Measurements from ENCODE around the gene TNC.

The TNC gene

GRCh38 chr9:115005322-115005721 is 112.6 kb downstream of the TNC start:
- DNase-seq = no peak

- DNase-seq = no peak
These were observed 113.4 kb downstream of the TNC start for GRCh38 chr9:115004545-115004944.

DNA sequence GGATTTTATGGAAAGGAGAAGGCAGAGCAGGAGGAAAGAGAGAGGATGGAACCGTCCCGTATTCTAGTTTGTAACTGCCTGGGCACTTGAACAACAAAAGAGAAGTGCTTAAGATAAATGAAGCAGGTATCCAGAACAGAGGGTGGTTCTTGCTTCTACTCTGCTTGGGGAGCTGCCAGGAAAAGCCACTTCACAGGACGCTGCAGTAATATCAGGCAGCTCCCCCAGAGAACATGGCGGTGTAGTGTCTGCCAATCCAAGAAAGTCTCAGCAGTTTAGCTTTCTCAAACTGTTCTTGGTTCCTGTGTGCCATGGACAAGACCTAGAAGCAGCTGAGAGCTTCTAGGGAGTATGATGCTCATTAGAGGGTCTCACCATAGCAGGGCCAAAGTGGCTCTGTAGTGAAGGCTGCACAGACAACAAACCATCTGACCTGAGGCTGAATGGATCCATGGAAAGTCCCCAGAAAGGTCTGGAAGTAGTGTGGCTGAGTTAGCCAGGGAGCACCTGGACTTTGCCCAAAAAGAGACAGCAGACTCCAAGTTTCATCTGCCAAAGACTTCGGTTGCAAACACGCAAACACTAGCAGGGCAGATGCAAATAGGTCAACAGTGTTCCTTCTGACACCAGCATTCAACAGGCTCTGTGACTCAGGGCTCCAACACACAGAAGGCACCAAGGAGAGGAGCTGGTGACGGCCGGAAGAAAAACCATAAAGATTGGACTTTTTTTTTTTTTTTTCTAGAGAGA is 115.4 kb downstream of the TNC start:
- no peak for DNase-seq

DNA sequence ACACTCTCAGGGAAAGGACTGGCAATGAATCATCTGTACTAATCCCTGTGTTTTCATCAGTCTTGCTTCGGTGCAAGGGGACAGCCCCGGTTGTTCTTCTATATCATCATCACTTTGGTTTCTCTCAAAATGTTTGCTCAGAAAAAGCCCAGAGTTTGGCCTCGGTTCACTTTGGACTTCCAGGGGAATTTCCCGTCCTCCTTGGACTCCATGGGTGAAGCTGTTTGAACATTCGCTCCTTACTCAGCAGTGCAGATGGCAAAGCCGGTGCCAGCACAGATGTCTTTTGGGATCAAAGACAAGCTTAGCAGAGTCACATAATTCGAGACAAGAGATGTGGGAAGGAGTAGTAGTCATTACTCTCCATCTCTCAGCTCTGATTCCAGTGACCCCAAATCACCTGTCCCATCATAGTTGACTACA is 117.7 kb downstream of the TNC start:
- no peak for DNase-seq

- no peak for DNase-seq
These were observed 119.6 kb downstream of the TNC start for GRCh38 chr9:114998326-114998725.

GRCh38 chr9:114995681-114996221 is 122.2 kb downstream of the TNC start:
- DNase-seq = peak; percentile 3

- no peak for DNase-seq
These were observed 123.2 kb downstream of the TNC start for GRCh38 chr9:114994768-114995167.

- DNase-seq = no peak
These were observed 126.1 kb downstream of the TNC start for GRCh38 chr9:114991861-114992260.

DNA sequence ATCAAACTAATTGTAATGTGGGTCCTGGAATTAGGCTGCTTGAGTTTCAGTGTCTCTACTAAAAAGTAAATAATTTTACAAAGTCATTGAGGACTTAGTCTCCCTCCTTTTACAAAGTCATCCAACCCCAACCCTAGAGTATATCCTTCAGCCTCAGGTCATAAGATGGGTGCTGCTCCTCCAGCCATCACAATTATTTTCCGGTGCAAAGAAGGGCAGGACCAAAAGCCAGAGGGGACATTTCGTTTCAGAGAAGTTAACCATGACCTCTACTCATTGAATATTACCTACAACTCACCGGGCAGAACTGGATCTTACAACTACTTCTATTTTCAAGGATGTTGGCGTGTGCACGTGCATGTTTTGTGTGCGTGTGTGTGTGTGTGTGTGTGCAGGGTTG is 127.1 kb downstream of the TNC start:
- DNase-seq = no peak

GRCh38 chr9:114989600-114990410 is 128.2 kb downstream of the TNC start:
- DNase-seq = no peak

DNA sequence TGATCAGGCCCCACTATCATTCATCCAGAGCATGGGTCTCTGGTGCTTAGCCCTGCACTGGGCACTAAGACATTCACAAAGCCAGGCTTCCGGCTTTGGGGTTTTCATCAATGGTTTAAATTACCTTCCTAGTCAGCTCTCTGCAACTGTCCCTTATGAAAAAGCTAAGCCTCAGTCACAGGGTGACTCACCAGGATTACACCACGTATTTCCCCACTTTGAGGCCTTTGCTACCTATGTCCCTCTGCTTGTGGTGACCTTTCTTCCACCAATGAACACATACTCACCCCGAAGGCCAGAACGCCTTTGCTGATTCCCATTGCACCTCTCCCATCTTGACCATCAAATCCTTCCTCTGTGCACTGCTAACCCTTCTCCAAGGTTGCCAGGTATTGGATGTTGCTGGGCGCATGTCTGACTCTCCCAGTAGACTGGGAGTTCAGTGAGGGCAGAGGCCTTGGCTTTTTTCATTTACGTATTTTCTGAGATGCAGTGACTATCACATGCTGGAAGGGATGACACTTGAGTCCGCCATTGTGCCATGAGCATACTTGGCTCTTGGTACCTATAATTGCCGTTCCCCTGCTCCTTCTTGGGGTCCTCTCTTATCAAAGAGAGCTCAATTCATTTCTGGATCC is 128.9 kb downstream of the TNC start:
- no peak for DNase-seq

- no peak for DNase-seq
These were observed 130.8 kb downstream of the TNC start for GRCh38 chr9:114987116-114987515.

DNA sequence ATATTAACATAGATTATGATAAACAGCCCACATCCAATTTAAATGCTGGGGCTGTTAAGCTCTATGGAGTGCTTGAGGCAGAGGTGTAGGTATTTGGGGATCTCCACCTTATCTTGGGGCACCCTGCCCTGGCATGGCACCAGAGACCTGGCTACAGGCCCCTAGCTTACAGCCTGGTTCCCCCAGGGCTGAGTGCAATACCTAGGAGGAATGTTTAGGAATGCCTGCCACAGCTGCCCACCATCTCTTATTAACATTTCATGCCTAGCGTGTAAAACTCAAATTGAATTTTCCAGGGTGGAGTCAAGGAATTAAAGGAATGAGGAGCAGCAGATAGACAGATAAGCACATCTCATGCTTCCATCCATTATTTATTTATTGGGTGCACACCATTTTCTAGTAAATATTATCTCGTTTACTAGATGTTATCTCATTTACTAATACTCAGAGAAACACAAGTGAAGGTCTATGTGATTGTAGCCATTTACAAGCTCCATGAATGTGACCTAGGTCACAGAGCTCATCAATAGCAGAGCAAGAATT is 131.9 kb downstream of the TNC start:
- DNase-seq = no peak

DNA sequence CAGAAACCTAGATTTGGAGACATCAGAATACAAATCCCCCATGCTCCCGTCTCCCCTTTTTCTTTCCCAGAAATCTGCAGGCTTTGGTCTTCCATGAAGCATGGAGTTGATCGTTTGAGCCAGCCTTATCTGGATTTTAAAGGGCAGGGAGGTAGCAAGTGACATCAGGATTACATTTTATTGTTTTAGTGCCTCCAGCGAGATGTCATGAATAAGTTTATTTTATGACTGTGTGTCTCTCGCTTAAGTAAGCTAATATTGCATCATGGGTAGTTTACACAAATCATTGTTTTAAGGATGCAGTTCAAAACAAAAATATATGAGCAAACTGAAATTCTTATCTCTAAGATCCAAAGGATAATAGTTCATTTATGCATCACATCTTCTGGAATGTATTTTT is 136.9 kb downstream of the TNC start:
- DNase-seq = no peak

DNA sequence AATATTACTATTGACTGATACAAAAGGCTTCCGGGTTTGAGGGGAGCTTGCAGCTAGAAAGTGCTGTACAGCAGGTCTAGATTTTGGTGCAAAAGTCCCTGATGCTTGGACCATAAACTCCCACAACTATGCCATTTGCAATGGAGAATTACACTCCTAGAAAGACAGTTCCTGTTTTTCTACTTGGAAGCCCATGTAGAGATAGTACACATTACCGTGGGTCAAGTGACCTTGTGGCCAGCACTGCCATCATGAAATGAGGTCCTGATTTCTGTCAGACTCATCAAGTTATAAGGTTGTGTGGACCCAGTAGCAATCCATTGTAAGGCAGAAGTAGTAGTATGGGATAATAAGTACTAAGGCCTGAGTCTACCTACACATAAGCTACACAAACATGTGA is 144.7 kb downstream of the TNC start:
- DNase-seq = no peak

GRCh38 chr9:114972510-114973136 is 145.3 kb downstream of the TNC start:
- DNase-seq = no peak
